Measurements from ENCODE around the gene DNAJC12.
"Not testable (repeated sequence)": the region's sequence is repeated elsewhere in the genome, so short reads cannot be mapped to it uniquely, and the experiment has no call there.

DNAJC12 gene

DNA sequence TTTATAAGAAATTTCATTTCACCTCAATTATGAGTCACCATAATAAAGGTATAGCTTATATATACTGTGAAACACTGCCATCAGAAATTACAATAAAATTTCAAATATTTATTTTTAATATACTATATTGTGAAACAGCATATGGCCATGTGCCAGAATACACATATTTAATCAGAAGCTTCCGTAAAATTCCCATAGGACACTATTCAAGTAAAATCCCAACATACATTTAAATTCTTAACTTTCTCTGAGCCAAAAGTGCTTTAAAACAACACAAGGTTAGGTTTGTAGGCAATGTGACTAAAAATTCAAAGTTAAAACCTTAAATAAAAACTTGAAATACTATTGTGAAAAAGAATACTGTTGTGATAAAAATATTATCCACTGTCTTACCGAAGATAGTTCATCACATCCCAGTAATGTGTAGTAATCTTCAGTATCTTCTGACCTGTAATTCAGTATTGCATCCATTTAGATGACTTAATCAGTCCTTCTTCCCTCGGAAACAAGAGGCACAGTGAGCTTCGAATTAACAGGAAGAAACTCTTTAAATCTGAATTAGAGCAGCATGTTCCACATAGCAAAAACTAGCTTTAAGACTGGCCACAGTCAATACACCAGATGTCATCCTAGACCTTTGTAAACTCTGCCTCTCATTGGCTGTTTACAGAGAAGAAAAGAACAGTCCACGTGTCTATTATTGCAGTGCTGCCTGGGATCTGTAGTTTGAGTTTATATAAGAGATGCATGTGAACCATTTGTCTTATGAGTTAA, at the start of gene DNAJC12:
DNAJC12 (minus strand) TSS at position 648 of the 774 bp plus-strand sequence; CDS start at position 471, 177 bp downstream.
- DNase-seq (ENCODE audit: low read depth in 2 of 2), result no peak

DNA sequence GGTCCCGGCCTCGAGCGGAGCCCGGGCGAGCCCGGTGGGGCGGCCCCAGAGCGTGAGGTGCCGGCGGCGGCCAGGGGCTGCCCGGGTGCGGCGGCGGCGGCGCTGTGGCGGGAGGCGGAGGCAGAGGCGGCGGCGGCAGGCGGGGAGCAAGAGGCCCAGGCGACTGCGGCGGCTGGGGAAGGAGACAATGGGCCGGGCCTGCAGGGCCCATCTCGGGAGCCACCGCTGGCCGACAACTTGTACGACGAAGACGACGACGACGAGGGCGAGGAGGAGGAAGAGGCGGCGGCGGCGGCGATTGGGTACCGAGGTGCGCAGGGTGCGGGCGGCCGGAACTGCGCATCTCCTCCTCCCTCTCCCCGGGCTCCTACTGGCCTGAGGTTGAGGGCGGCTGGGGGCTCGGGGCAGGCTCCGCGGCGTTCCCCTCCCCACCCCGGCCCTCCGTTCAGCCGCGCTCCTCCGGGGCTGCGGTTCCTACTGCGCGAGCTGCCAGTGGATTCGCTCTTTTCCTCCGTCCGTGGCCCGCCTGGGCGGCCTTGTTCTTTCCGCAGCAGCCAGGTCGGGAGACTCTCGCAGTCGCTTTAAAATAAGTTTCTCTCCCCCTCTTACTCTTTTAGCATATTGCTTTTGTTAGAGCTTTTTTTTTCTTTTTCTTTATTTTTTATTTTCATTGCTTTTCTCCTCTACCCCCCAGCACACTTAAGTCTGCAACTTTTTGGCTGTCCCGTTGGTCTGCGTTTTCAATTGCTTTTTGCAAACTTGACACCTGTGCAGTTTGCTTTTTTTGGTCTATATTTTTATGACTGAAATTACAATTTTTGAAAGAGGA, 47.1 kb upstream of the DNAJC12 start:
- DNase-seq (ENCODE audit: low read depth in 2 of 2), result peak; percentile 59 to 73

DNA sequence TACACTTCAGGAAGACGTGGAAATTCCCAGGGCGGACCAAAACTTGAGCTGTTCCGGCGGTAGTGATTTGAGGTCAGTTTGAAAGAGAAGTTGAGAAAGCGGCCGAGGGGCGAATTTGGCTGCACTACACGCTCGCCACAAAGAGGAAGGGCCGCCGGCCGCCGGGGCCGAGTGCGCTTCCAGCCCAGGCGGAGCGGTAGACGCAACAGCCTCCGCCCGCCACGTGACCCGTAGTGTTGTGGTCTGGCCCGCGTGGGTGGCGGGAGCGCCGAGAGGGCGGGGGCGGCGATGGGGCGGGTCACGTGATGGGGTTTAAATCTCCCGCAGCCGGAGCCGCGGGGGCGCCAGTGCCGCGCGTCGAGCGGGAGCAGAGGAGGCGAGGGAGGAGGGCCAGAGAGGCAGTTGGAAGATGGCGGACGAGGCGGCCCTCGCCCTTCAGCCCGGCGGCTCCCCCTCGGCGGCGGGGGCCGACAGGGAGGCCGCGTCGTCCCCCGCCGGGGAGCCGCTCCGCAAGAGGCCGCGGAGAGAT, 46.4 kb upstream of the DNAJC12 start, which contains the start of gene SIRT1:
SIRT1 (plus strand) TSS at position 344 of the 529 bp plus-strand sequence; CDS start at position 410, 66 bp downstream.
- DNase-seq (ENCODE audit: low read depth in 2 of 2), result peak; percentile 69 to 87

DNA sequence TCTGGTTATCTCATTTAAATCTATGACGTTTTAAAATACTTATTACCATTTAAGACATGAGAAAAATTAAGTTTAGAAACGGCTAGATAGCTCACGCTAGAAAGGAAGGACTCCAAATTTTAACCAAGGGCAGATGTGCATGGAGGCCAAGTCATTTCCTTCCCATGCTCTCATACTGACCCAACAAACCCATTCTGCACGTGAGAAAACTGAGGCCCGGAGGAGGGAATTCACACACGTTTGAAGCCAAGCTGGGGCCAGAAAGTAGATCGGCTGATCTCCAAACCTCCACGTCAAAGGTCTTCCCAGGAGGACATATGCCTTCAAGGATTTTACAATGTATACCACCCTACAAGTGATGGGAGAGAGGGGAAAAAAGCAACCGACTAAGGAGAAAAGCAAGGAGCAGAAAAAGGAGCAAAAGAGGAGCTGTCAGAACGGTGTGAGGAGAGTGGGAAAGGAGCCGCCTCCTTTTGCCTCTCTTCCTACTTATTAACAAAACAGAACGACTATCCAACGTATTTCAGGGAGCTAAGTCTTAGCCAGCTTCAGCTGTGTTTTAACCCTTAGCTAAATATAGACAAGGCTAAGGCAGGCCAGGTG, 45.8 kb upstream of the DNAJC12 start:
- no peak for DNase-seq (ENCODE audit: low read depth in 2 of 2)

DNA sequence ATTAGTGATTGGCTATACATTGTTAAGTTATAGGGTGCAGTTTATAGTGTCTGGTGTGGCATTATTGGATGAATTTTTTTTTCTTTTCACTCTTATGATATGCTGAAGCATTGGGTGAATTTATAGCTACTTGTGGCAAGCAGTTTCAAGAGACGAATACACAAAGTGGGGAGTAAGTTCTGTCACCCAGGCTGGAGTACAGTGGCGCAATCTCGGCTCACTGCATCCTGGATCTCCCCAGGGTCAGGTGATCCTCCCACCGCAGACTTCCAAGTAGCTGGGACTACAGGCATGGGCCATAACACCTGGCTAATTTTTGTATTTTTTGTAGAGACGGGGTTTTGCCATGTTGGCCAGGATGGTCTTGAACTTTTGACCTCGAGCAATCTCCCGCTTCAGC, 40.1 kb upstream of the DNAJC12 start:
- no peak for DNase-seq (ENCODE audit: low read depth in 2 of 2)

DNA sequence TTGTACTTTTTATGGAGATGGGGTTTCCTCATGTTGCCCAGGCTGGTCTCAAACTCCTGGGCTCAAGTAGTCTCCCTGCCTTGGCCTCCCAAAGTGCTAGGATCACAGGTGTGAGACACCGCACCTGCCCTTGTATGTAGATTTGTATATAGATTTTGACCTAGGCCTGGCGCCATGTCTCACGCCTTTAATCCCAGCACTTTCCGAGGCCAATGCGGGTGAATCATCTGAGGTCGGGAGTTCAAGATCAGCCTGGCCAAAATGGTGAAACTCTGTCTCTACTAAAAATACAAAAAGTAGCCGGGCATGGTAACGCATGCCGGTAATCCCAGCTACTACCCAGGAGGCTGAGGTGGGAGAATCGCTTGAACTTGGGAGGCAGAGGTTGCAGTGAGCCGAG, 39.4 kb upstream of the DNAJC12 start:
- not testable (repeated sequence) for DNase-seq (ENCODE audit: low read depth in 2 of 2)

DNA sequence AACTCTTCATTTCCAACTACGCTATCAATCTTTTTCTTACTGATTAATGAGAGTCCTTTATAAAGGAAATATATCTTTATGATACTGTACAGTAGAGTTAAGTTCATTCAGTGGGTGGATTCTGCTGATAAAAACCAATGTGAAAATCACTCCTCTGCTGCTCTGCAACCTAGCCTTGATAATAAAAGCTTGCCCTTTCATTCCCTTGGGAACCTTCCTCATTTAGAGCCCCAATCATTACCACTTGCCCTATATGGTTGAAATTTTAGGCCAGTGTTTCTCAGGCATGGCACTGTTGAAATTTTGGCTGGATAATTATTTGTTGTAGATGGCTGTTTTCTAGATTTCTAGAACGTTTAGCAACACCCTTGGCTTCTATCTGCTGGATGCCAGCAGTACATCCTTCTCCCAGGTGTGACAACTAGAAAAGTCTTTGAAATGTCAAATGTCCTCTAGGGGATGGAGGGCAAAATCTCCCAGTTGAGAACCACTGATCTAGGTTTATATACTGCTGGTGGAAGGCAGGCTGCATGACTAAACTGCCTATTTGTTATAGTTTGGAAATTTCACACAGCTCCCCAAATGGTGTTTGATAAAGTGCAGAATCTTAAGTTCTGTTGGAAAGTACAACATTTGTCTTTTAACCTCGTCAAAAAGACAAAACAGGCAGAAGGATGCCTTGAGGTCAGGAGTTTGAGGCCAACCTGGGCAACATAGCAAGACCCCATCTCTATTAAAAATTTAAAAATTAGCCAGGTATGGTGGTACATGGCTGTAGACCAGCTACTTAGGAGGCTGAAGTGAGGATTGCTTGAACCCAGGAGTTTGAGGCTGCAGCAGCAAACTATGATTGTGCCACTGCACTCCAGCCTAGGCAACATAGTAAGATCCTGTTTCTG, 37.6 kb upstream of the DNAJC12 start:
- no peak for DNase-seq (ENCODE audit: low read depth in 2 of 2)

DNA sequence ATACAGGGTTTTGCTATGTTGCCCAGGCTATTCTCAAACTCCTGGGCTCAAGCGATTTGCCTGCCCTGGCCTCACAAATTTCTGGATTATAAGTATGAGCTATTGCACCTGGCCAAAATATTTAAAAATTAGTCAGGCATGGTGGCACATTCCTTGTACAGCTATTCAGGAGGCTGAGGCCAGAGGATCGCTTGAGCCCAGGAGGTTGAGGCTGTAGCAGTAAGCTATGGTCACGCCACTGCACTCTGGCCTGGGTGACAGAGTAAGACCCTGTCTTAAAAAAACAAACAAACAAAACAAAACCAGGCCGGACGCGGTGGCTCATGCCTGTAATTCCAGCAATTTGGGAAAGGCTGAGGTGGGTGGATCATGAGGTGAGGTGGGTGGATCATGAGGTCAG, 32.0 kb upstream of the DNAJC12 start:
- DNase-seq (ENCODE audit: low read depth in 2 of 2), result no peak

DNA sequence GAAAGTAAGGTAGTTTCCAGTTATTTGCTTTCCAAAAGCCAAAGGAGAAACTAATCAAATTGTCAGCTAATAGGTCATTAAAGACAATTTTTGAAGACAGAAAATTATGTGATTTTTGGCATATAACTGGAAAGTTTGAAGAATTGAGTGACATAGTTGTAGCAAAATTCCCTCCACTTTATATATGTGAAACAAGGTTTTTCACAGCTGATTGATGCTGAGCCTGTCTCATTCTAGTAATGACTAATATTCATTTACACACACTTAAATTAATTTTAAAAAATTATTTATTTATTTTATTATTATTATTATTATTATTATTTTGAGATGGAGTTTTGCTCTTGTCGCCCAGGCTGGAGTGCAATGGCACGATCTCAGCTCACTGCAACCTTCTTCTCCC, 30.1 kb upstream of the DNAJC12 start:
- DNase-seq (ENCODE audit: low read depth in 2 of 2), result no peak

DNA sequence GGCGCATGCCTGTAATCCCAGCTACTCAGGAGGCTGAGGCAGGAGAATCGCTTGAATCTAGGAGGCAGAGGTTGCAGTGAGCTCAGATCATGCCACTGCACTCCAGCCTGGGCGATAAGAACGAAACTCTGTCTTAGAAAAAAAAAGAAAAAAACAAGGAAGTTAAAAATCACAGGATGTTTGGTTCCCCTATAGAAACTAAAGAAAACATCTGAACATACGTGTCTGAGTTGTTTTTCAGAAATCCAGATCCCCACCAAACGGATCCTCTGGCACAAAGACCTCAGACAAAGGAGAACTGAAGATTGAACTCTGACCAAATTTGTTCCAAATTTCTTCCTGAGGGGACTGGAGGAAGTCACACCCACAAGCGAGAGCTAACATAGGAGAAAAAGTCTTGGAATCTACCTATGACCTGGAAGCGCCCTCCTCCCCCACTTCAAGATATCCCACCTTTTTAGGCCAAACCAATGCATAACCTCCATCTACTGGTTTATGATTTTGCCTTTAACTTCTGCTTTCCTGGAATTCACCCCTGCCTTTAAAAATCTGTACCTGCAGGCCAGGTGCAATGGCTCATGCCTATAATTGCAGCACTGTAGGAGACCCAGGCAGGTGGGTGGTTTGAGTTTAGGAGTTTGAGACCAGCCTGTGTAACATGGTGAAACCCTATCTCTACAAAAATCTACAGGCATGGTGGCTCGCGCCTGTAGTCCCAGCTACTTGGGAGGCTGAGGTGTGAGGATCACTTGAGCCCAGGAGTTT, 26.8 kb upstream of the DNAJC12 start:
- no peak for DNase-seq (ENCODE audit: low read depth in 2 of 2)

DNA sequence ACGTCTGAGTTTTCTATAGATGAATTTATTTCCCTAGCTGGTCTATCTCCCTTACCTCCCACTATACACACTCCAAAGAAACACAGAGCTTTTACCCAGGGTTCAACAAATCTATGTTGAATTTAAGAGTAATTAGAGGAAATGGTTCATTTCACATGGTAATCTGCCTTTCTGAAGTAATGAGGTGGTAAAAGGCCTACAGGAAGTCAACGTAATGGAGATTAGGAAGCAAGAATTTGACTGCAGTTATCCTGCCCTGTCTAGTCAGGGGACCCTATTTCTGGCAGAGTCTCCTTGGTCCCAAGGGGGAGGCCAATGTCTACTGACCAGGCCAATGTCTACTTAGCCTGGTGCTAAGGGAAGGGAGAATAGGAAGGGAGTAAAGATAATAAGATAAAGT, 25.1 kb upstream of the DNAJC12 start:
- DNase-seq (ENCODE audit: low read depth in 2 of 2), result no peak

DNA sequence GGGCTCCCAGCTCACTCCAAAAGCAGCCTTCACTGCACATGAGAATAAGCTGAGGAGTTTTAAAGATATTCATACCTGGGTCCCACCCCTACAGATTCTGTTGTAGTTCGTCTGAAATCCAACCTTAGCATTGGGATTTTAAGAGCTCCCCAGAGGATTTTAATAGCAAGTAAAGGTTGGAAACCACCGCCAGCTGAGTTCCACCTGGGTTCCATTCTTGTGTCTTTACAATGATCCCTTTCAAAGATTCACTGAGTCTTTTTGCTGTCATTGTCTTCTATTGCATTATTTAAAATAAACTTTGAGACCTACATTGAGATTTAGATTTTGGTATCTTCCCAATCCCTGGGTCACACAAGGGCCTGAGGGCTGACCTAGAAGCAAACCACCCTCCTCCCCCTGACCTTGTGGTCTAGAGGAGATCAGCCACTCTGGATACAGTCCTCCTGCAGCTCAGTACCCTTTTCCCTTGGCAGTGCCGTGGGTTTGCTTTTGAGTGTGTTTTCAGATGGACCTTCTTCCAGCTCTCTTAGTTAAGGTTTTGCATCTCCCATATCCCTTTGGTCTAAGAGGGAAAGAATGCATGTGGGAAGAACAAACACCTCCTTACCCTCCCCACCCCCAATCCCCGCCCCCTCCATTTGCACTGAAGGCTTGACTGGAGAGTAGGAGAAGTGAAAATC, 23.9 kb upstream of the DNAJC12 start:
- no peak for DNase-seq (ENCODE audit: low read depth in 2 of 2)

DNA sequence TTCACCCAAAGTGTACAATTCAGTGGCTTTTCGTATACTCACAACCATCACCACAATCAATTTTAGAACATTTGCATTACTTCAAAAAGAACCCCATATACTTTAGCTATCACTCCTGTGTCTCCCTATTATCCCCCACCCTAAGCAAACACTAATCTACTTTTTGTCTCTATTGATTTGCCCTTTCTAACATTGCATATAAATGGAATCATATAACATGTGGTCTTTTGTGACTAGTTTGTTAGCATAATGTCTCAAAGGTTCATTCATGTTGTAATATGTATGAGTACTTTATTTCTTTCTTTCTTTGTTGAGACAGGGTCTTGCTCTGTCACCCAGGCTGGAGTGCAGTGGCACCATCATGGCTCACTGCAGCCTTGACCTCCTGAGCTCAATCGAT, 21.0 kb upstream of the DNAJC12 start:
- DNase-seq (ENCODE audit: low read depth in 2 of 2), result no peak

DNA sequence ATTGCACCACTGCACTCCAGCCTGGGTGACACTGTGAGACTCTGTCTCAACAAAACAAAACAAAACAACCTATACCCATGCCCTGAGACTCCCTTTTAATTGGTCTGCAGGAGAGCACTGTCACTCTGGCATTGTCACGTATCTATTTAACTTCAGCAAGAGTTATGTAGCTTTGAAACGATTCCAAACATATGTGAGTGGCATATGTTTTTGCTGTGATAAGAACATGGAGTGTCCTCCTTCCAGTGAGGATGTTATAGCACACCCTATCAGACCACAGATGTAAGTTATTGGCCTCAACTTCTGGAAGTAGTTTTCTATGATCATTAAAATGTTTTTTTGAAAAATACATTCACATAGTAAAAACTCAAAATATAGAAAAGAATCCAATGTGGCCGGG, 15.5 kb upstream of the DNAJC12 start:
- DNase-seq (ENCODE audit: low read depth in 2 of 2), result no peak

DNA sequence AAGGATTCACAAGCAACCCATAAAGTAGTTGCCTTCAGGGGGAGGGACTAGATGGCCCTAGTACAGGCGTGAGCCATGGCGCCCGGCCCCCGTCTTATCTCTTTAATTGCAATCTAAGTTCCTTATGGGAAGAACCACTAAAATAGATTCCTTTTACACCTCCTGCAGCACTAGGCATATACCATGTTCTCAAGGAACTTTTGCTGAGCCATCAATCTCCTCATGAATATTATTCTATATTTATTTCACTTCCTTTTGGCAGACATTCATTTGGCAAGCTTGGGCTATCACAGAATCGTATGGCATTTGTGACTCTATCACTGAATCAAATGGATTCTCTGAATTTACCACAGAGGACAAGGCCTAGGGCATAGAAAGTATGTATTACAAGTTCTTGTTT, 14.8 kb upstream of the DNAJC12 start:
- no peak for DNase-seq (ENCODE audit: low read depth in 2 of 2)

DNA sequence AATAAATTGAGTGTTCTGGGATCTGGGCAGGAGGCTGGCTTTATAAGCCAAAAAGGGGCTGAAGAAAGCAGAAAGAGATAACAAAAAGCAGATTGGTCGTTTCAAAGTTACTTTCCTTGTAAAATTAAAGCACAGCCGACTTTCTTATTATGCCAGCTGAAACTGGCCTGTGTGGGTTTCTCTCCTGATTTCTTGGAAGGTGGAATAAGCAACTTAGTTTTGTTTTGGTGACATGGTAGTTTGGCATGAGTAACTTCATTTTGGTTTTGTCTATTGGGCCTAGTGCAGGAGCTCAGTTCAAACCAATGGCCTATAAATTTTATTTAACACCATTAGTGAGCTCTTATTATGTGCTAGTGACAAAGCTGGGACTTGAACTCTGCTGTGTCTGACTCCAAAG, 13.2 kb upstream of the DNAJC12 start:
- no peak for DNase-seq (ENCODE audit: low read depth in 2 of 2)

DNA sequence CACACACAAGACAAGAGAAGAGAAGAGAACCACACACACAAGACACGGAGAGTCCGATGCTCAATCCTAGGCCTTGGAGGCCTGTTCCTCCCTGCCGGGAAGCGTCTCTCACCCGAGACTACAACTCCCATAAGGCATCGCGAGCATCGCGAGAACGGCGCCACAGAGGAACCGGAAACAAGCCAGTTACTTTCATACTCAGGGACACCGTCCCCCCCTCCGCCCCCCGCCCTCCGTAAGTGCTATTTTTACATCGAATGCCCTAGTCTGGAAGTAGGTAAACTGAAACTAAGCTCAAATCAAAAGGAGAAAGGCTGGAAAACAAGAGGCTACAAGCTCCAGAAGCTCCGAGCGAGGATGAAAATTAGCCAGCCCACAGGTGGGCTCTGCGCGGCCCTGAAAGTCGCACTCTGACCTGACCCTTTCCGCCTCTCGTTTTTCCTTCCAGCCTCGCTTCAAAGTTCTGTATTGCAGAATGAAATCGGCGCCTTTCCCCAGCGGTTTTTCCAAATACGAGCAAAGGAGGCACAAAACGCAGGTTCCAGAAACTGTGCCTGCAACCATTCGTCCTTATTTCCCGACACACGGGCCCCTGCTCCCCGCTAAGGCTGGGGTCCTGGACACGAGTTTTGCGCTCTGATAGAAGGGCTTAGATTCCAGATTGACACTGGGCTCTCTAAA, 11.5 kb upstream of the DNAJC12 start:
- DNase-seq (ENCODE audit: low read depth in 2 of 2), result peak; percentile 85 to 94

DNA sequence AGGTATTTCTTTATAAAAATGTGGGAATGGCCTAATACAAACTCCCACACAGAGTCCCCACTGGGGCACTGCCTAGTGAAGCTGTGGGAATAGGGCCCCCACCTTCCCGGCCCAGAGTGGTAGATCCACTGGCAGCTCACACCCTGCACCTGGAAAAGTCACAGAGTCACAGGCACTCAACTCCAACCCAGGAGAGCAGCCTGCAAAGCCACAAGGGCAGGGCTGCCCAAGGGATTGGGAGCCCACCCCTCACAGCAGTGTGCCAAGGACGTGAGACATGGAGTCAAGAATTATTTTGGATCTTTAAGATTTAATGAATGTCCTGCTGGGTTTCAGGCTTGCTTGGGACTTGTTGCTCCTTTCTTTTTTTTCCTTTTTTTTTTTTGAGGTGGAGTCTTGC, 5.3 kb upstream of the DNAJC12 start:
- no peak for DNase-seq (ENCODE audit: low read depth in 2 of 2)

DNA sequence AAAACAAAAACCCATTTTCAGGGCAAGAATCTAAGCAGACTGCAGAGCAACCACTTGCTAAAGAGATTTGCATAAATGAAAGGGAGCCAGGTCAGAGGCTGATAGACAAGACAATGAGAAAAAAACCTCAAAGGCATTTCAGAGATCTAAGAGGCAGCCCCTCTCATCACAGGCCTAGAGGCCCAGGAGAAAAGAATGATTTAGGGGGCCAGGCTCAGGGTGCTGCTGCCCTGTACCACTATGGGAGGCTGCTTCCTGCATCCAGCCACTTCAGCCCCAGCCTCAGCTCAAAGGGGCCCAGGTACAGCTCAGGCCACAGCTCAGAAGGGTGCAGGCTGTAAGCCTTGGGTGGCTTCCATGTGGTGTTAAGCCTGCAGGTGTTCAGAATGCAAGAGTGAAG, 3.7 kb upstream of the DNAJC12 start:
- no peak for DNase-seq (ENCODE audit: low read depth in 2 of 2)
